HG03280 (cell line): ENCODE data around the gene GPR27.
A peak's percentile ranks its signal among the peaks of the same experiment; 100 is the strongest.

Experiments used
- ATAC-seq: cut with Tn5 transposase; IDR thresholded peaks from one replicate; pipeline ENCODE4 v1.9.1; 2021; ENCODE audit warnings: mild to moderate bottlenecking, moderate library complexity; ENCODE audit not compliant: unreplicated experiment

The GPR27 gene, protein sequence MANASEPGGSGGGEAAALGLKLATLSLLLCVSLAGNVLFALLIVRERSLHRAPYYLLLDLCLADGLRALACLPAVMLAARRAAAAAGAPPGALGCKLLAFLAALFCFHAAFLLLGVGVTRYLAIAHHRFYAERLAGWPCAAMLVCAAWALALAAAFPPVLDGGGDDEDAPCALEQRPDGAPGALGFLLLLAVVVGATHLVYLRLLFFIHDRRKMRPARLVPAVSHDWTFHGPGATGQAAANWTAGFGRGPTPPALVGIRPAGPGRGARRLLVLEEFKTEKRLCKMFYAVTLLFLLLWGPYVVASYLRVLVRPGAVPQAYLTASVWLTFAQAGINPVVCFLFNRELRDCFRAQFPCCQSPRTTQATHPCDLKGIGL

DNA sequence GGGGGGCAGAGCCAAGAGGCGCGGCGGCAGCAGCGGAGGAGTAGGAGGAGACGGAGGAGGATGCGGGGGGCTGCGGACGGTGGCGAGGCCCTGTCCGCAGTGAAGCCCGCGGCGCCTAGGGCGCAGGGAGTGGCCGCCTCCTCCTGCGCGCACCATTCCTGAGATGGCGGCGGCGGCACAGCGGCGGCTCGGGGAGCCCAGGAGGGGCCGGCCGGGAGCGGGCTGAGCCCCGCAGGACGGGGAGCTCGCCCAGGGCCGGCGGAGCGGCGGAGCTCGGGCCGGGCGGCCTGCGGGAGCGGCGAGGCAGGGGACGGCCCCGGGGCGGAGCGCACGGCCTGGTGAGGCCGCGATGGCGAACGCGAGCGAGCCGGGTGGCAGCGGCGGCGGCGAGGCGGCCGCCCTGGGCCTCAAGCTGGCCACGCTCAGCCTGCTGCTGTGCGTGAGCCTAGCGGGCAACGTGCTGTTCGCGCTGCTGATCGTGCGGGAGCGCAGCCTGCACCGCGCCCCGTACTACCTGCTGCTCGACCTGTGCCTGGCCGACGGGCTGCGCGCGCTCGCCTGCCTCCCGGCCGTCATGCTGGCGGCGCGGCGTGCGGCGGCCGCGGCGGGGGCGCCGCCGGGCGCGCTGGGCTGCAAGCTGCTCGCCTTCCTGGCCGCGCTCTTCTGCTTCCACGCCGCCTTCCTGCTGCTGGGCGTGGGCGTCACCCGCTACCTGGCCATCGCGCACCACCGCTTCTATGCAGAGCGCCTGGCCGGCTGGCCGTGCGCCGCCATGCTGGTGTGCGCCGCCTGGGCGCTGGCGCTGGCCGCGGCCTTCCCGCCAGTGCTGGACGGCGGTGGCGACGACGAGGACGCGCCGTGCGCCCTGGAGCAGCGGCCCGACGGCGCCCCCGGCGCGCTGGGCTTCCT, at the start of gene GPR27:
GPR27 (plus strand) TSS at position 155 of the 909 bp plus-strand sequence; CDS start at position 350, 195 bp downstream.
- ATAC-seq, result no peak

DNA sequence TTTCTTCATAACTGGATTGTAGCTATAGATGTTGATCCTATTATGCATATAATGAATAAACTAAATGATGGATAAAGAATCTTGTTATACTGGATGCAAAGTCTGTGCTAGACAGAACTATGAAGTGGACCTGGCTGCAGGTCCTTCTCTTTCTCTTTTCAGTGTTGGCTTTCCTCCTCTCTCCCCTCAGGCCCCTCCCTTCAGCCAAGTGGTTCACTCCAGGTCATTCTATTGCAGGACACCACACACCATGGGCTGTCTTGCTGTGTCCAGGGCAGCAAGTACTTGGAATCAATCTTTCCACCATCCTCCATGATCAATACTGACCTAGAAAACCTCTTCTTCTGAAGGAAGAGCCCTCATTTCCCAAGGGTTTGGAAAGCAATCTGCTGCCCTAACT, 48.7 kb upstream of the GPR27 start:
- no peak for ATAC-seq

DNA sequence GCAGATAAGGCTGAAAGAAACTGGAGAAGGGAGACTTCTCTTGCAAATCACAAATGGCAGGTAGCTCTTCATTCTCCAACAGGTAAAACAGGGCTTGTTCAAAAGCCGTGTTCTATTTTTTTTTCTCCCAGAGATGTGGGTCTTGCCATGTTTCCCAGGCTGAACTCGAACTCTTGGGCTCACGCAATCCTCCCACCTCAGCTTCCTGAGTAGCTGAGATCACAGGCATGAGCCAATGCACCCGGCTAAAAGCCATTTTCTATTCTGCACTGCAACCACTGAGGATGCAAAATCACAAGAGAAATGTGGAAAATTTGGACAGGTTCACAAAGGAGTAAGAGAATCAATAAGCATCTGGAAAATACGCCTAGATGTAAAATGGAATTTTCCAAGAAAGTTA, 48.0 kb upstream of the GPR27 start:
- no peak for ATAC-seq

DNA sequence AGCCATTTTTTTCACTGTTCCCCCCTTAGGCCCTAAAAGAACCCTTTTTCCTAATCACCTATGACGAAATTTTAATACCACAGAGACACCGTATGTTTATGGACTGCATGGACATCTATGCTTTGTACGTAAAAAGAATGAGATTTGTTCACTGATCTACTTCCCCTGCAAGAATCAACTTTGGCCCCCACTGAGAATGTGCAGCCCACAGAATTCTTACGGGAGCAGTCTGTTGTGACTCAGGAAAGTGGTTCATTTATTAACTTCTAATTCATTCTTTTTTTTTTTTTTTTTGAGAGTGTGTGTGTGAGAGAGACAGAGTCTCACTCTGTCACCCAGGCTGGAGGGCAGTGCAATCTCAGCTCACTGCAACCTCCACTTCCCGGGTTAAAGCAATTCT, 46.1 kb upstream of the GPR27 start:
- ATAC-seq, result no peak

DNA sequence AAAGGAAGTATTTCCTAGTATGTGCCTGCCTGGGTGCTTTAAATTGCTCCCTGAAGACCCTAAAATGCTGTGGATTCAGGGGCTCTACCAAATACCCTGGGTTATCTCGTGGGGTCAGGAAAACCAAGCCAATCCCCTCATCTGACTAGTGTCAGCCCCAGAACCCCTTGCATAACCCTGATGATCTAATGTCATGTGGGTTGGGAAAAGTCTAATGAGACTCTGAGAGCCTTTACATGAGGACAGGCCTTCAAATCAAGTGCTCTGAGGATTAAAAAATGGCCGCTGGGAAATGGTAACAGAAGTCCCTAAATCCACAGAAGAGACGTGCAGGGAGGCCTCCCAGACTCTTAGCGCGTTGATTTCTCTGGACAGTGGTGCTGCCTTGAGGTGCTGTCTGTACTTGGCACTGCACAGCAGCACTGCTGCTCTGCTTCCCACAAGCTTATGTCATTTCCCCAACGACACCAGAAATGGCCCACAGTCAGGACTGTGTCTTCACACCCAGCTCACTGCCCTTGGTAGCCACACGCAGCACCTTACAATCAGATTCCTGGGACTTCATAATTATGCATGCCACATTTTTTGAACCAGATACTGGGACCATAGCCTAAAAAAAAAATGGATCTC, 45.1 kb upstream of the GPR27 start:
- ATAC-seq, result no peak

DNA sequence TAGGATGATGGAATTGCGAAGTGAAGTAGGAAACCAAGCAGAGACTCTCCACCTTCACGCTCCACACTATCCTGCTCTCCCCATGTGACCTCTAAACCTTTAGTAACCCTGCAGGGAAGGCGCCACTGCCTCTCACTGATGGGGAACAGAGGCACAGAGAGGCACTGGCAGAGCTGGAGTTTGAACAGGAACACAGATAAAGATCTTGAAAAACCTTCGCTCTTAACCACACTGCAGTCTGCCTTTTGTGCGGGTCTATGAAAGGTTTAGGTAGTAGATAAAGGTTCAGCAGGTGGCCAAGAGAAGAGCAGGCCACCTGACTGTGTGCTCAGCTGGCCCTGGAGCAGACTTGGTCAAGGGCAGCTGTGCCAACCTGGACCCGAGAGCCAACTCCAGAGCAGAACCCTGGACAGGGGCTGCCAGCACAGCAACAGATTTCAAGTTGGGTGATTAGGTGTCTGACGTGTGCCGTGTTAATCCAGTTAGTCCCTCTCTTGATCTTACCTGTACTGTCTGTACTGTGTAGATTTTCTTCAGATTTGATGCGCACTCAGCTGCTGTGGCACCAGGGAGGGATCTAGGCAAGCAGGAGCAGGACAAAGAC, 43.6 kb upstream of the GPR27 start:
- no peak for ATAC-seq

DNA sequence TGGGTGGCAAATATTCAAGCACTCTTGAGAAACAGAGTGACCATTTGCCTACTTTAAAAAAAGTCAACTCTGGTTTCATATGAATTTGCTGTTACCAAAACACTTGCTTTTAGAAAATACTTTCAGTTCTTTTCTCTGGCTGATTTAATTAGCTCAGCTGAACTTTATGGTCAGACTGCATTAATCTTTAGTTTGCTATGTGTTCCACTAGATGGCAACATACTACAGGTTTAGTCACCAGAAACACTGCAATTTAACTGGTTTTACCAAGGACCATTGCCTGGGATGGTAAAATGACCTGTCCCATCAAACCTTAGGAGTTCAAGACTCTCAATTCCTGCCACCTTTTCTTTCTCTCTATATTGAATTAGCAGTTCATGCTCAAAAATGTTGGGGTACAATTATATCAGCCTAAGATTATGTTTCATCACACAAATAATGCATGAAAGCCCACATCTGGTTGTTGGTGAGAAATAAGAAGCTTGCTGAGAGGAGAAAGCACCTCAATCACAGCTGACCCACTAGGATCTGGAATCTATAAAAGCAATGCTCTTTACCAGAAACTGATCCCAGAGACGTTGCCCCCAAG, 42.7 kb upstream of the GPR27 start:
- peak; percentile 79 for ATAC-seq

DNA sequence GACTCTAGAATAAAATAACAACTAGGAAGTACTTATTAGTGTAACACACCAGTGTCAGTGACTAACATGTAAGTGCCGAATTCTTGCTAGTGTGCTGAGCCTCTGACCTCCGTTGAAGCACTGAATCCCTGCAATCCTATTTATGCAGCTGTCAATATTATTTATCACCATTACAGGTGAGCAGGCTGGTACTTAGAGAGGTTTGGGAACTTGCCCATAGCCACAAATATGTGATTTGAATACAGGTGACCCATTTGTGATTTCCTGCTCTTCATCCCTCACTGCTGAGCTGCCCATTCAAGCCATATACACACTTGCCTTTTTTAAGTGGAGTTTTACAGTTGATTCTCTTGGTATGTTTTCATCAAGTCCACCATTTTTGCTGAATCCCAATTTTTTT, 40.6 kb upstream of the GPR27 start:
- no peak for ATAC-seq

DNA sequence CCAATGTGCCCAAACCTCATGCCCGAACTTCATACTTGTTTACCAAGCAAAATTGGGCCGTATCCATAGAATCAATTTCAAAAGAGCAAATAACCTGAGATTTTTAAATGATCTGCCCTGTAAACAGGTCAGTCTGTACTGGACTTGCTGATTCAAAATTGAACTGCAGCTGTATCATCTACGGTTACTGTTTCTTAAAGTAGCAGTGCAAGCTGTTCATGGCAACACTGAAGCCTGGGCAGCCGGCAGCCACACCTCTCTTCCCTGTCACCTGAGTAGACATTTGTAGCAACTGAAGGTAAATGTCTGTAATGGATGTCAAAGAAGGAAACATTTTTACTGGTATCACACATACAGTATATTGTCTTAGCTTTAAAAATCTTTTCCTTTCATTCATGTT, 39.1 kb upstream of the GPR27 start:
- ATAC-seq, result no peak

DNA sequence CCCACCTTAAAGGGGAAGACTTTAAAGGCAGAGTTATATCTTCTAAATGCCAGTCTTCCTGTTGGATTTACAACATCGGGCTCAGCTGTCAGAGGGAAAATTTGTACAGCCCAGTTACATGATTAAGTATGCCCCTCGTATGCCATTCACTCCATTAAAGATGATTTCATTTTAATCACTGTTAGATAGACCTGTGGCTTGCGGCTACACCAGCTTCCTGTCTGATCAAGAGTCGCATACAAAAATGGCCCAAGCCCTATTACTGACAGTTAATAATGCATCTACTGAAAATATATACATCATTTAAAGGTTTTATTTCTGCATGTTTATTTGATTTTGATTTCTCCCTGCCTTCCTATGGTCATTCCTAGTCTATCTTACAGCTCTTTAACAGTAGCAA, 35.6 kb upstream of the GPR27 start:
- no peak for ATAC-seq

DNA sequence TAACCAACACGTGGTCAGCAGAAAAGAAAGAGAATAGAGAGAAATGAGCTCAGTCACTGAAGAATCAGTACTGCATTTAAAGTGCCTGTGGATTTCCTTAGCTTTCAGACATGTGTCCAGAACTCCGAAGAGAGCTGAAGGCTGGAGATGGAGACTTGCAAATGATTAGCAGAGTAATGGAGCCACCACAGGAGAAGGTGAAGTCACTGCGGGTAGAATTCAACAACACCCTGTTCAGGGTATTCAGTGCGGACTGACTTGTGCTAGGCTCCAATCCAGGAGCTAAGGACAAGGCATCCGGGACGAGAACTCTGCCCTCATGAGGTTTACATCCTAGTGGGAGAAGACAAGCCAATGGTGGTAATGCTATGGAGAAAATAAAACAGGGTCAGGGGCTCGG, 32.7 kb upstream of the GPR27 start:
- no peak for ATAC-seq

DNA sequence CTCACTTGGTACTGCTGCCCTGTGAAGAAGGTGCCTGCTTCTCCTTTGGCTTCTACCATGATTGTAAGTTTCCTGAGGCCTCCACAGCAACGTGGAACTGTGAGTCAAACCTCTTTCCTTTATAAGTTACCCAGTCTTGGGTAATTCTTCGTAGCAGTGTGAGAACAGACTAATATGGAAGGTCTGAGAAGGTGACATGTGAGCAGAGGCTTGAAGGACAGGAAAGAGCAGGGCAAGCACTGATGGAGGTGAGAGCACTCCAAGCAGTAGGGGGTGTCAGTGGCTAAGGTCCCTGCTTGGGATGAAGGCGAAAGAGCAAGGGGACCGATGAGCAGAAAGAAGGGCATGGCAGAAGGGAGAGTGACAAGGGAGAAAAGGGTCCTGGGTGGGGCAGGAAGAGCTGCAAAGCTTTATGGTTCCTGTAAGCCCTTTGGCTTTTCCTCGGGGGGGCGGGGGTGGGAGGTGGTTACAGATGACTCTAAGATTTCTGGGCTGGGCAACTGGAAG, 32.0 kb upstream of the GPR27 start:
- no peak for ATAC-seq

DNA sequence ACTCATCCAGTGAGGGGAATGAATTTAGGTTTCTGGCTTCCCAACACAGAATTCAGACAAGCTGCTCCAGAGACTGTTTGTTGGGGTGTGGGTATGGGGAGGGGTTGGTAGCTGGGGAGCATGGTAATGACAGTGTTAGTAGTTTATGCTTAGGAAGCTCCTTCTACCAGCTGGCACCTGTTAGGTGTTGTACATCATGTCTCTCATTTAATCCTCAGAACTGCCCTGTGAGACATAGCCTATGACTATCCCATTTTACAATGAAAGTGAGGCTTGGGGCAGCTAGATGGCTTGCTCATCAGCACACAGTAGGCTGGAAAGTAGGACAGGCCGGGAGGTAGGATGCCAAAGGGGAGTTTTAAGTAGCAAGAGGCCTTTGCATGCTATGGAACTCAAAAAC, 31.0 kb upstream of the GPR27 start:
- ATAC-seq, result no peak

DNA sequence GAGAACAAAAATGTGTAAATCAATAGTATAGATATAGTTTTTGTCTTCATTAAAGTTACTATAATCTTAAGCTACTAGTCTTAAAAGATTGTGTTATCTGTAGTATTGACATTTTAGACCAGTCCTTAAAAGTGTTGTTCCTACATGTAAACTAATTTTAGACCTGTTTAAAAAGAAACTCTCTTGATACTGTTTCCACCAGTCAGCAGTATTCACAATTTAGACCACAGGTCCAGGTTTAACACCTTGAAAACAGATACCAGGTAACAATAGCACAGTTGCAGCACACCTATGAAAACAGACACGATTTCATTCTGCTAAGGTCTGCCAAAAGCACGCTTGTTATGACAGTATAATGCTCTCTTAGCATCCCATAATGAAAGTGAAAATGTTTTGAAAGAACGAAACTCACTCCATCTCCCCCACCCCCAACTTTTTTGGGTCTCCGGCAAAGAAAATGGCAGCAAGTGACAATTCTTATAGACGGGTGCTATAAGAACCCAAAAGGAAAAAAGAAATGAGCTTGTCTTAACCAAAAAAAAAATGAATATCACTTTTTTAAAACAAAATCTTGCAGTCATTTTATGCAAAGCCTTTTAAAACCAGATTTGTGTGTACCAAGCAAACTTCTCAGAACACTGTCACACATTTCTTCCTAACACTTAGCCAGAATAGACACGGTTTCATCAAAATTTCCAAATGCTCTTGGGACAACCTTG, 30.0 kb upstream of the GPR27 start:
- ATAC-seq, result no peak

DNA sequence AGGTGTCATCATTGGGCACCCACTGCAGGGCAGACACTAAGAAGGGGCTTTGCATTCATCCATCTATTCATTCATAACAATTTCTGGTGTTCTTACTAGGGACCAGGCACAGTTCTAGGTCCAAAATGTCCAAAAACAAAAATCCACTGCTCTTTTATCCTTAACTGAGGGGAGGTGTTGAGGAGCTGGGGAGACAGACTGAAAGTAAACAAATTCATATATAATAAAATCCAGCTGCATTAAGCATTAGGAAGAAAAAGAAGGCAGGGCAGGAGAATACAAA, 29.5 kb upstream of the GPR27 start:
- no peak for ATAC-seq

DNA sequence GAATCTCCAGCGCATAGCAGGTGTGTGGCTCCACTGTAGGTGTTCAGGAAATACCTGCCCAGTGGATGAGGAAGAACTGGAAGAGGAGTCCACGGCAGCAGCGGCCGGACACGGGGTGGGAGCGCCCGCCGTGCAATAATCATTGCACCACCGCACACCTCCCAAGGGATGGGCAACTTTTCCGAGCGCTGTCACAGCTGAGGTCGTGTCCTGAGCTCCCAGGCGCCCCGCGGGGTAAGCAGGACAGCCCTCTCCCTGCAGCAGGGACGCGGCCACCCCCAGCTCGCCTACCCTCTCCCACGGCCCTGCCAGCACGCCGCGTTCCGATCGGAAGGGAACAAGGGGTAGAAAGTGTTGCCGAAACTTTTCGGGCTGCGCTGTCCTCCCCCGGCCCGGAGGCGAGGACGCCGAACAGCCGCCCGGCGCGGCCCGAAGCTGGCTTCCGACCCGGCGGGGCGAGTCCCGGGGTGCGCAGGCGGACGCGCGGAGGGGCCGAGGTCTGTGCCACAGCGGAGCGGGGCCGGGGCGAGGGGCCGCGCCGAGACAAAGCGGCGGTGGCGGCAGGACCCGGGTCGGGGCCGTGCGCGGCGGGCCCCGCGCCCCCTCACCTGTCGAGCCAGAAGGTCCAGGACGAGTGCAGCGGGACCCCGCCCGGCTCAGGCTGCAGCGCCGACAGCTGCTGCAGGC, 28.9 kb upstream of the GPR27 start:
- peak; percentile 48 for ATAC-seq

DNA sequence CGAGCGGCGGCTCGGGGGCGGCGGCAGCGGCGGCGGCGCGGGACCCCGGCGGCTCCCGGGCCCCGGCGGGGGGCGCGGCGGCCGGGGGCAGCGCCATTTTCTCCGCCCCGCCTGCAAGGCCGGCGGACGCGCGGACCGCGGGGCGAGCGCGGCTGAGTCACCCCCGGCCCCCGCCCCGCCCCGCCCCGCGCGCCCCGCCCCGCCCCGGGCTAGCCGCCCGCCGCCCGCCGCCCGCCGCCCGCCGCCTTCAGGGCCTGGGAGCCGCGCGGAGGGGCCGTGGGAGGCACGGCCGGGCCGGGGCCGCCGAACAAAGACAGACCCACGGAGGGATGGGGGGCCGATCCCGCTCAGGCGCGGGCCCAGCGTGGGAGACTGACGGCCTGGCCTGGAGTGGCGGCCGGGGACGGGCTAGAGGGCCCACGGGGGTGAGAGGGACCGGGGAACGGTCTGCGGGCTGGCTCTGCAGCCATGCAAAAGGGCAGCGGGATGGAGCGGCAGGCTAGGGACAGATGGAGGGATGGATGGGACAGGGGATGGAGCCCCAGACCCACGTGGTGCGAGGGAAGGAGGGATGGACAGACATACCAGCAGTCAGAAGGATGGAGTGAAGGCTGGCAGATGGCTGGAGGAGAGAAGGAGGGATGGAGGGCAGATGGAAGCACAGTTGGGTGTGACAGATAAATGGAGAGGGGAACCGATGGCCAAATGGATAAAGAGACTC, 28.2 kb upstream of the GPR27 start, which contains the start of gene EIF4E3:
EIF4E3 (minus strand) TSS at position 132 of the 721 bp plus-strand sequence; CDS start at position 97, 35 bp downstream.
- ATAC-seq, result peak; percentile 48

DNA sequence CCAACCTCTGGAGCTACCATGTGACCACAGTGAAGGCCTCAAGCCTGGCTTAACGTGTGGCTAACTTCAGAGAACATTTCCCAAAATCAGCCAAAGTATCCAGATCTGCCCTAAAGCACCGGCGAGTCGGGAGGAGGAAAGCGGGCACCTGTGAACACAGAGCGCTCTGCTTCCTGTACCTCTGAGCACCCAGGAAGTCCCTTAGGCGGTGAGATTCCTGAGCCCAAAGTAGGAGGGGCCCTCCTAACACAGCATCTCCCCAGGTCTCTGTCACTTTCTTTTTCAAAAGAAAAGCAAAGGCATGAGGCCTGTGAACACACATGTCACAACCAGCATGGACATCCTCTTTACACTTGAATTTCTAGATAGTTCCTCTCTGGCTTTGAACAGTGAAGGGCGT, 27.5 kb upstream of the GPR27 start:
- ATAC-seq, result no peak
